ENCODE results near the gene ASAP2. TPM values are rescaled to one million over a fixed set of nuclear protein-coding genes. Genes with fewer than 3 reads are reported as not detected.

Gene ASAP2
- total RNA-seq, 1 experiment from 2014 or later: 34.8 TPM

- DNase-seq (ENCODE audit: low spot score): no peak
These were observed 110.9 kb downstream of the ASAP2 start for GRCh38 chr2:9317559-9317958.

- DNase-seq (ENCODE audit: low spot score): no peak
These were observed 112.1 kb downstream of the ASAP2 start for GRCh38 chr2:9318461-9319337.

- DNase-seq (ENCODE audit: low spot score): no peak
These were observed 112.7 kb downstream of the ASAP2 start for GRCh38 chr2:9319338-9319715.

- no peak for DNase-seq (ENCODE audit: low spot score)
These were observed 116.0 kb downstream of the ASAP2 start for GRCh38 chr2:9322576-9322975.

GRCh38 chr2:9325428-9325827 is 118.8 kb downstream of the ASAP2 start:
- DNase-seq (ENCODE audit: low spot score): no peak

- DNase-seq (ENCODE audit: low spot score): no peak
These were observed 120.4 kb downstream of the ASAP2 start for GRCh38 chr2:9326975-9327374.

- peak; percentile 34 for DNase-seq (ENCODE audit: low spot score)
These were observed 121.3 kb downstream of the ASAP2 start for GRCh38 chr2:9327873-9328352.

- no peak for DNase-seq (ENCODE audit: low spot score)
These were observed 122.3 kb downstream of the ASAP2 start for GRCh38 chr2:9328931-9329330.

GRCh38 chr2:9329497-9329896 is 122.9 kb downstream of the ASAP2 start:
- no peak for DNase-seq (ENCODE audit: low spot score)

GRCh38 chr2:9330612-9331270 is 124.1 kb downstream of the ASAP2 start:
- no peak for DNase-seq (ENCODE audit: low spot score)

GRCh38 chr2:9331704-9332103 is 125.1 kb downstream of the ASAP2 start:
- DNase-seq (ENCODE audit: low spot score): no peak

- DNase-seq (ENCODE audit: low spot score): no peak
These were observed 125.7 kb downstream of the ASAP2 start for GRCh38 chr2:9332136-9332852.

- DNase-seq (ENCODE audit: low spot score): no peak
These were observed 126.2 kb downstream of the ASAP2 start for GRCh38 chr2:9332853-9333245.

GRCh38 chr2:9333591-9334171 is 127.1 kb downstream of the ASAP2 start:
- DNase-seq (ENCODE audit: low spot score): peak; percentile 86

GRCh38 chr2:9334761-9335160 is 128.1 kb downstream of the ASAP2 start:
- DNase-seq (ENCODE audit: low spot score): no peak

GRCh38 chr2:9335322-9335832 is 128.8 kb downstream of the ASAP2 start:
- peak; percentile 34 for DNase-seq (ENCODE audit: low spot score)

GRCh38 chr2:9336241-9336575 is 129.6 kb downstream of the ASAP2 start:
- no peak for DNase-seq (ENCODE audit: low spot score)

GRCh38 chr2:9336576-9337314 is 130.1 kb downstream of the ASAP2 start:
- peak; percentile 96 for DNase-seq (ENCODE audit: low spot score)

- DNase-seq (ENCODE audit: low spot score): no peak
These were observed 131.3 kb downstream of the ASAP2 start for GRCh38 chr2:9337901-9338300.

- DNase-seq (ENCODE audit: low spot score): no peak
These were observed 134.8 kb downstream of the ASAP2 start for GRCh38 chr2:9341337-9341887.

GRCh38 chr2:9342659-9343058 is 136.0 kb downstream of the ASAP2 start:
- DNase-seq (ENCODE audit: low spot score): no peak
